ENCODE data around the gene HAUS6. TPM values are rescaled to one million over a fixed set of nuclear protein-coding genes. Genes with fewer than 3 reads are reported as not detected.

The HAUS6 gene
- total RNA-seq, 2 experiments from 2014 or later, result 26.4 to 26.5 TPM

- no peaks in the 10 kb centered on the region for H3K27me3 Mint-ChIP-seq
- peaks cover 32% of the 10 kb centered on the region for H3K36me3 Mint-ChIP-seq (ENCODE audit: low read depth)
- H3K27ac Mint-ChIP-seq, result peak overlapping the region; percentile 92
- no peaks in the 10 kb centered on the region for H3K9me3 Mint-ChIP-seq
- CTCF ChIA-PET, result interaction anchor here (0.7 to 3.1 kb wide), 10 partner anchors 14 to 414 kb away, joined by 3 to 39 read pairs (median 4); no protein-coding TSS in a partner anchor
- POLR2A ChIA-PET, result interaction anchor here (0.8 to 3.9 kb wide), 9 partner anchors 11 to 329 kb away, joined by 3 to 27 read pairs (median 11); partner anchors contain the start of genes DENND4C and RPS6
- no peak for DNase-seq
- peaks cover 35% of the 10 kb centered on the region for H3K4me1 Mint-ChIP-seq
- H3K4me3 Mint-ChIP-seq, result peak overlapping the region; percentile 97
Measured at GRCh38 chr9:19050637-19051591, 51.8 kb downstream of the HAUS6 start.

- DNase-seq, result peak; percentile 25
- Mint-ChIP-seq H3K4me3 (peak overlapping the region; percentile 97), H3K36me3 (ENCODE audit: low read depth) (peaks cover 28% of the 10 kb centered on the region), H3K27ac (peak overlapping the region; percentile 92), H3K27me3 (no peaks in the 10 kb centered on the region), H3K9me3 (no peaks in the 10 kb centered on the region), H3K4me1 (peaks cover 35% of the 10 kb centered on the region)
- ChIA-PET POLR2A (interaction anchor here (0.8 to 3.9 kb wide), 11 partner anchors 12 to 330 kb away, joined by 3 to 27 read pairs (median 12); partner anchors contain the start of genes DENND4C and RPS6), CTCF (interaction anchor here (0.6 to 3.1 kb wide), 10 partner anchors 12 to 415 kb away, joined by 3 to 39 read pairs (median 4); partner anchors contain the start of gene ACER2)
Measured at GRCh38 chr9:19049917-19050636, 52.6 kb downstream of the HAUS6 start.

GRCh38 chr9:19048966-19049916 lies 53.5 kb downstream of the HAUS6 start, which contains the start of gene RRAGA:
Gene RRAGA (plus strand): TSS chr9:19049427. CDS start chr9:19049660, 233 bp downstream.
- CTCF ChIA-PET, result interaction anchor here (0.5 to 3.1 kb wide), 33 partner anchors 8 to 415 kb away, joined by 3 to 39 read pairs (median 4); partner anchors contain the start of genes ACER2, DENND4C and RPS6

GRCh38 chr9:19036611-19037010 lies 66.1 kb downstream of the HAUS6 start:
- no peak for DNase-seq
- Mint-ChIP-seq H3K9me3 (no peaks in the 10 kb centered on the region), H3K27ac (no peak overlapping the region), H3K36me3 (ENCODE audit: low read depth) (no peaks in the 10 kb centered on the region), H3K4me3 (no peak overlapping the region), H3K27me3 (peaks cover 5% of the 10 kb centered on the region), H3K4me1 (no peaks in the 10 kb centered on the region)
- POLR2A ChIA-PET, result no interaction called here
- CTCF ChIA-PET, result interaction anchor here (1.0 kb wide), 1 partner anchor 8 kb away, joined by 4 read pairs; no protein-coding TSS in a partner anchor

More at GRCh38 chr9:19048966-19049916, 53.5 kb downstream of the HAUS6 start, which contains the start of gene RRAGA:
- H3K4me1 Mint-ChIP-seq, result peaks cover 35% of the 10 kb centered on the region
- H3K27me3 Mint-ChIP-seq, result no peaks in the 10 kb centered on the region
- H3K27ac Mint-ChIP-seq, result peak within 1 kb of the TSS; percentile 97
- DNase-seq, result peak; percentile 96
- H3K9me3 Mint-ChIP-seq, result no peaks in the 10 kb centered on the region
- H3K4me3 Mint-ChIP-seq, result peak within 1 kb of the TSS; percentile 97
- POLR2A ChIA-PET, result interaction anchor here (0.7 to 3.9 kb wide), 27 partner anchors 10 to 416 kb away, joined by 3 to 27 read pairs (median 6); partner anchors contain the start of genes ACER2, DENND4C and RPS6
- peaks cover 28% of the 10 kb centered on the region for H3K36me3 Mint-ChIP-seq (ENCODE audit: low read depth)

- no peak within 1 kb of the TSS for H3K4me3 Mint-ChIP-seq
- H3K27me3 Mint-ChIP-seq, result peaks cover 11% of the 10 kb centered on the region
- no peak for DNase-seq
- ChIA-PET CTCF (interaction anchor here (1.8 kb wide), 1 partner anchor 12 kb away, joined by 3 read pairs; no protein-coding TSS in a partner anchor), POLR2A (no interaction called here)
- peaks cover 9% of the 10 kb centered on the region for H3K4me1 Mint-ChIP-seq
- no peaks in the 10 kb centered on the region for H3K36me3 Mint-ChIP-seq (ENCODE audit: low read depth)
- no peaks in the 10 kb centered on the region for H3K9me3 Mint-ChIP-seq
- H3K27ac Mint-ChIP-seq, result no peak within 1 kb of the TSS
Measured at GRCh38 chr9:19033015-19033414, 69.7 kb downstream of the HAUS6 start, which contains the start of gene SAXO1. Gene SAXO1 (minus strand): TSS chr9:19033209. CDS start chr9:19032908, 301 bp downstream.

- no peak overlapping the region for H3K27ac Mint-ChIP-seq
- no peak overlapping the region for H3K4me3 Mint-ChIP-seq
- peaks cover 9% of the 10 kb centered on the region for H3K4me1 Mint-ChIP-seq
- ChIA-PET POLR2A (no interaction called here), CTCF (no interaction called here)
- no peaks in the 10 kb centered on the region for H3K9me3 Mint-ChIP-seq
- peaks cover 9% of the 10 kb centered on the region for H3K27me3 Mint-ChIP-seq
- no peaks in the 10 kb centered on the region for H3K36me3 Mint-ChIP-seq (ENCODE audit: low read depth)
- DNase-seq, result no peak
Measured at GRCh38 chr9:19032406-19032805, 70.3 kb downstream of the HAUS6 start.

- Mint-ChIP-seq H3K9me3 (no peaks in the 10 kb centered on the region), H3K4me3 (no peak overlapping the region), H3K27me3 (peaks cover 12% of the 10 kb centered on the region), H3K27ac (no peak overlapping the region), H3K36me3 (ENCODE audit: low read depth) (no peaks in the 10 kb centered on the region), H3K4me1 (peaks cover 19% of the 10 kb centered on the region)
- no peak for DNase-seq
- ChIA-PET CTCF (no interaction called here), POLR2A (no interaction called here)
Measured at GRCh38 chr9:19030899-19031298, 71.8 kb downstream of the HAUS6 start.

- Mint-ChIP-seq H3K27me3 (peaks cover 14% of the 10 kb centered on the region), H3K36me3 (ENCODE audit: low read depth) (no peaks in the 10 kb centered on the region), H3K4me3 (no peak overlapping the region), H3K4me1 (peaks cover 19% of the 10 kb centered on the region), H3K27ac (no peak overlapping the region), H3K9me3 (no peaks in the 10 kb centered on the region)
- DNase-seq, result peak; percentile 35
- POLR2A ChIA-PET, result no interaction called here
- CTCF ChIA-PET, result interaction anchor here (0.9 to 2.5 kb wide), 12 partner anchors 8 to 1218 kb away, joined by 3 to 23 read pairs (median 4); partner anchors contain the start of gene RRAGA
Measured at GRCh38 chr9:19028835-19029451, 73.8 kb downstream of the HAUS6 start.

GRCh38 chr9:19027825-19028224 lies 74.9 kb downstream of the HAUS6 start:
- no peak for DNase-seq
- Mint-ChIP-seq H3K4me3 (no peak overlapping the region), H3K36me3 (ENCODE audit: low read depth) (no peaks in the 10 kb centered on the region), H3K27ac (no peak overlapping the region), H3K4me1 (peaks cover 19% of the 10 kb centered on the region), H3K27me3 (peaks cover 20% of the 10 kb centered on the region), H3K9me3 (no peaks in the 10 kb centered on the region)
- ChIA-PET CTCF (interaction anchor here (1.0 to 2.5 kb wide), 7 partner anchors 17 to 1217 kb away, joined by 3 to 23 read pairs (median 4); no protein-coding TSS in a partner anchor), POLR2A (no interaction called here)

GRCh38 chr9:19026375-19026774 lies 76.3 kb downstream of the HAUS6 start:
- Mint-ChIP-seq H3K27ac (no peak overlapping the region), H3K36me3 (ENCODE audit: low read depth) (no peaks in the 10 kb centered on the region), H3K4me3 (no peak overlapping the region), H3K27me3 (peaks cover 20% of the 10 kb centered on the region), H3K9me3 (no peaks in the 10 kb centered on the region), H3K4me1 (peaks cover 21% of the 10 kb centered on the region)
- POLR2A ChIA-PET, result no interaction called here
- no peak for DNase-seq
- CTCF ChIA-PET, result interaction anchor here (0.7 to 1.7 kb wide), 7 partner anchors 15 to 771 kb away, joined by 3 to 7 read pairs (median 4); no protein-coding TSS in a partner anchor

GRCh38 chr9:19023078-19023477 lies 79.6 kb downstream of the HAUS6 start:
- POLR2A ChIA-PET, result no interaction called here
- CTCF ChIA-PET, result no interaction called here
- peaks cover 12% of the 10 kb centered on the region for H3K4me1 Mint-ChIP-seq
- no peak for DNase-seq
- H3K27ac Mint-ChIP-seq, result no peak overlapping the region
- H3K4me3 Mint-ChIP-seq, result no peak overlapping the region
- peaks cover 14% of the 10 kb centered on the region for H3K27me3 Mint-ChIP-seq
- no peaks in the 10 kb centered on the region for H3K36me3 Mint-ChIP-seq (ENCODE audit: low read depth)
- H3K9me3 Mint-ChIP-seq, result no peaks in the 10 kb centered on the region

All from activated CD4-positive, alpha-beta memory T cell treated with anti-CD3 and anti-CD28 coated beads, Interleukin-2, amount 10 ng/mL, durations not matched to agents 7 days and 5 days (primary cell).